NT2/D1 (cell line): Measurements from ENCODE around the gene PARD3.

ENCODE experiments used
- DNase-seq: peaks from one replicate; pipeline ENCODE4 v3.0.0-alpha.2; 2011; ENCODE audit warnings: low read depth, low spot score
- H3K27me3 ChIP-seq: 2 replicates; pipeline ENCODE4 v1.6.0; 2011; ENCODE audit warnings: mild to moderate bottlenecking; ENCODE audit not compliant: insufficient read length, insufficient read depth
- H3K36me3 ChIP-seq: 2 replicates; pipeline ENCODE4 v1.6.1; 2011; ENCODE audit warnings: mild to moderate bottlenecking, low read length, mixed read lengths; ENCODE audit not compliant: insufficient read depth, insufficient read length
- H3K4me1 ChIP-seq: 2 replicates; pipeline ENCODE4 v1.5.1; 2011; ENCODE audit not compliant: insufficient read depth, insufficient read length
- H3K4me3 ChIP-seq: 2 replicates; pipeline ENCODE4 v1.5.1; 2011; ENCODE audit warnings: low read depth; ENCODE audit not compliant: insufficient read length
- H3K9ac ChIP-seq: 2 replicates; pipeline ENCODE4 v1.6.0; 2011; ENCODE audit warnings: low read depth; ENCODE audit not compliant: insufficient read length
- H3K9me3 ChIP-seq: 2 replicates; pipeline ENCODE4 v1.5.1; 2011; ENCODE audit warnings: mild to moderate bottlenecking, low read length; ENCODE audit not compliant: insufficient read depth
- SUZ12 ChIP-seq: IDR thresholded peaks from 2 replicates; pipeline ENCODE4 v1.6.1; 2011; ENCODE audit not compliant: insufficient read length, insufficient read depth; ENCODE audit errors: extremely low read depth
- YY1 ChIP-seq: IDR thresholded peaks from 2 replicates; pipeline ENCODE4 v1.6.1; 2011; ENCODE audit not compliant: insufficient read length, insufficient read depth
- ZNF274 ChIP-seq: IDR thresholded peaks from 2 replicates; pipeline ENCODE4 v1.6.1; 2011; ENCODE audit warnings: mild to moderate bottlenecking, low read depth, low read length

Gene PARD3

DNA sequence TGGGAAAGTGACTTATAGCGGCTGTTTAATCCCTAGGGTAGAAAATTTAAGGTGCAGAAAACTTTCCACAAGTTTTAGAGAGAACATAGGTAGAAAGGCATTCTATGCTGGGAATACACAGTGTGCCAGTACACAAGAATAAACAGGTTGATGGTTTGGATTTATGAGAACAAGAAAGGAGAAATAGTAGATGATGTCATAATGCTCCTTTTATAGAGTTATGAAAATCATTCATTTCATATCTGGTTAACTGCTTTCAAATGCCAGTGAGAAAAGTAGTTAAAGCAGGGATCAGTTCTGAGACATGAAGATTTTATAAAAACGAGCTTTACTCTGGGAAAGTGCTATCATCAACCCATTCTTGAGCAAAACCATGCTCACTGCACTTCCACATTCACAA is 311.4 kb downstream of the PARD3 start:
- TF ChIP-seq ZNF274: no peak
- no peak for TF ChIP-seq YY1
- TF ChIP-seq SUZ12: no peak
- no peaks in the 10 kb centered on the region for H3K27me3 ChIP-seq
- H3K9me3 ChIP-seq: no peaks in the 10 kb centered on the region
- H3K36me3 ChIP-seq: no peaks in the 10 kb centered on the region
- no peak overlapping the region for H3K4me3 ChIP-seq
- DNase-seq: no peak
- H3K9ac ChIP-seq: no peak overlapping the region
- H3K4me1 ChIP-seq: no peaks in the 10 kb centered on the region

DNA sequence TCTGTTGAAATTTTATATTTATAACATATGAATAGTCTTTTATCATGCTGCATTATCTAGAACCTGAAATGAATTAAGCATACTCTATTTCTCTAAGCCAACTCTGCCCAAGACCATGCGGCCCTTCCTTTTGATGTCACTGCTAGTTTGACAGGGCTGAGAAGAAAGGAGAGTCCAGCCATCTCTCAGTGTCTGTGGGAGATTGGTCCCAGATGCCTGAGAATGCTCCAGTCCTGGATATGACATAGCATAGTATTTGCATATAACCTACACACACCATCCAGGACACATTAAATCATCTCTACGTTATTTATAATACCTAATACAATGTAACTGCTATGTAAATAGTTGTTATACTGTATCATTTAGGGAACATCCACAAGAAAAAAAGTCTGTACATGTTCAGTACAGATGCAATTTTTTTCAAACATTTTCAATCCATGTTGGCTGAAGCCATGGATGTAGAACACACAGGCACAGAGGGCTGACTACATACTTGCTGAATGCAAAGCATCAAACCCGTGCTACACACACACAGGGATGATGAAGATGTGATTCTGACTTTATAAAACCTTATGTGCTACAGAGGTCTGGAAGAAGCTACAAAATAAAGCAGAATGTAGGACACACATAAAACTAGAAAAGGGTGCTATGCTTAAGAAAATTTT is 315.4 kb downstream of the PARD3 start:
- H3K4me1 ChIP-seq: no peaks in the 10 kb centered on the region
- H3K27me3 ChIP-seq: no peaks in the 10 kb centered on the region
- no peak for DNase-seq
- H3K36me3 ChIP-seq: no peaks in the 10 kb centered on the region
- no peak overlapping the region for H3K4me3 ChIP-seq
- H3K9ac ChIP-seq: no peak overlapping the region
- H3K9me3 ChIP-seq: no peaks in the 10 kb centered on the region
- TF ChIP-seq YY1 (no peak), SUZ12 (no peak), ZNF274 (no peak)

GRCh38 chr10:34498821-34499220 is 316.3 kb downstream of the PARD3 start:
- Histone ChIP-seq H3K9ac (no peak overlapping the region), H3K36me3 (no peaks in the 10 kb centered on the region), H3K27me3 (no peaks in the 10 kb centered on the region), H3K4me1 (no peaks in the 10 kb centered on the region), H3K4me3 (no peak overlapping the region), H3K9me3 (no peaks in the 10 kb centered on the region)
- TF ChIP-seq YY1 (no peak), ZNF274 (no peak), SUZ12 (no peak)
- no peak for DNase-seq

DNA sequence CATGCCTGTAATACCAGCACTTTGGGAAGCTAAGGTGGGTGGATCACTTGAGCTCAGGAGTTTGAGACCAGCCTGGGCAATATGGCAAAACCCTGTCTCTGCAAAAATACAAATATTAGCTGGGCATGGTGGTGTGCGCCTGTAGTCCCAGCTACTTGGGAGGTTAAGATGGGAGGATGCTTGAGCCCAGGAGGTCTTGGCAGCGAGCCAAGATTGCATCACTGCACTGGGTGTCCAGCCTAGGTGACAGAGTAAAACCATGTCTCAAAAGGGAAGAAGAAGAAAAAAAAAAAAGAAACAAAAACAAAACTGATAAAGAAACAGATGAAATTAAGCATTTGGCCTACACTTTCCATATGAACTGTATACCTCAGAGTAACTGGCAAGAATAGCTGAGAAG is 319.2 kb downstream of the PARD3 start:
- H3K36me3 ChIP-seq: no peaks in the 10 kb centered on the region
- no peak for TF ChIP-seq ZNF274
- no peak for TF ChIP-seq YY1
- TF ChIP-seq SUZ12: no peak
- no peaks in the 10 kb centered on the region for H3K27me3 ChIP-seq
- no peaks in the 10 kb centered on the region for H3K4me1 ChIP-seq
- no peak overlapping the region for H3K4me3 ChIP-seq
- DNase-seq: no peak
- no peaks in the 10 kb centered on the region for H3K9me3 ChIP-seq
- no peak overlapping the region for H3K9ac ChIP-seq

DNA sequence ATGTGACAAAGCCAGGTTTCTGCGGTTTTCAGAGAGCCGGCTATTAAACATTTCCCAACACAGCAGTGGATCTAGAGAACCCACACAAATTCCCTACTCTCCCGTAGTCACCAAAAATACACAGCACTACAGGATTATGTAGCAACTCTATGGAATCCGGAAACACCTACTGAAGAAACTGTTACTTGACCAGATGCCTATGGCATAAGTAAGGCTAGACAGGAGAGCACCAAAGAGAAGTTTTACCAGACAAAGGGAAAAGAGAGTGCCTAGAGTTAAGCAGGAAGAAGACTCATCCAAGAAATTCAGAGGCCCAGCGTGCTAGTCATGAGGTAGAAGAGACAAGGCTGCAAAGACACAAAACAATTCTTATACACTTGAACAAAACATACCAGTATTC is 321.1 kb downstream of the PARD3 start:
- Histone ChIP-seq H3K4me3 (no peak overlapping the region), H3K27me3 (no peaks in the 10 kb centered on the region), H3K9me3 (no peaks in the 10 kb centered on the region), H3K4me1 (no peaks in the 10 kb centered on the region), H3K9ac (no peak overlapping the region), H3K36me3 (no peaks in the 10 kb centered on the region)
- DNase-seq: no peak
- TF ChIP-seq YY1 (no peak), SUZ12 (no peak), ZNF274 (no peak)

DNA sequence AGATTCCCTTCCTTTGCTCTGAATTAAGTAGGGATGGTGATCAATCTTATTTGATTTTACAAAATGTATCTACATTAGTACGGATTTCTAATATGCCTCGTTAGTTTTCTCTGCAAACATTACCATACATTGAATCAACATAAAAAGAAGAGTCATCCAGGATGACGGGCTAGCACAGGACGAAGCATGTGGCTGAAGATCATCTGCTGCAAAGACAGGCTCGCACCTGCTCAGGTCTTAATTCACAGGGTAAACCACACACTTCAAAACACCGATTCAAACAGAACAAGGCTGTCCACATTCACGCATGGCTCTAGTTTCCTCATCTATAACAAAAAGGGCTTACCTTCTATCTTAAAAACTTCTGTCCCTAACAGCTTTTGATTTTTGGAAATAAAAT is 323.0 kb downstream of the PARD3 start:
- no peak overlapping the region for H3K4me3 ChIP-seq
- H3K36me3 ChIP-seq: no peaks in the 10 kb centered on the region
- H3K4me1 ChIP-seq: no peaks in the 10 kb centered on the region
- DNase-seq: no peak
- no peak overlapping the region for H3K9ac ChIP-seq
- no peaks in the 10 kb centered on the region for H3K27me3 ChIP-seq
- no peaks in the 10 kb centered on the region for H3K9me3 ChIP-seq
- TF ChIP-seq ZNF274 (no peak), SUZ12 (no peak), YY1 (no peak)

DNA sequence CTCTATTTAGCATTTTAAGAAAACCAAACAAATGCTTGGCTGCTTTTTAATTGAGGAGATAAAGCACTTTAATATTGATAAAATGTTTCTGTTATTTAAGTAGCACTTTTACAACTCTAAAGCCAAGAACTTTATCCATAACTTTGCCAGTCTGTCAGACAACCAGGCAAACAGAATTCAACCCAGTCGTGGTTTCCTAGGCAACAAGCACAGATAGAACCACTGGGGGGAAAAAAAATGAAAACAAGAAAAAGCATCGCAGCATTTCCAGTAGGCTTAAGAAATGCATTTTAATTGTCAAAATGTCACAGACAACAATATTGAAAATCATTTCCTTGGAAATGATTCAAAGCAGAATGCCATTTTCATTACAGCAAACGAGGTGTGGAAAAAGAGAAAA is 323.4 kb downstream of the PARD3 start:
- Histone ChIP-seq H3K27me3 (no peaks in the 10 kb centered on the region), H3K9ac (no peak overlapping the region), H3K9me3 (no peaks in the 10 kb centered on the region), H3K36me3 (no peaks in the 10 kb centered on the region), H3K4me1 (no peaks in the 10 kb centered on the region), H3K4me3 (no peak overlapping the region)
- TF ChIP-seq YY1 (no peak), SUZ12 (no peak), ZNF274 (no peak)
- DNase-seq: no peak
